Activated naive CD8-positive, alpha-beta T cell treated with anti-CD3 and anti-CD28 coated beads, Interleukin-2, amount 10 ng/mL, durations not matched to agents 7 days and 5 days (primary cell): ENCODE data around the gene CRYBG2. TPM values are rescaled to one million over a fixed set of nuclear protein-coding genes. Genes with fewer than 3 reads are reported as not detected.
"Not testable (repeated sequence)": the region's sequence is repeated elsewhere in the genome, so short reads cannot be mapped to it uniquely, and the experiment has no call there.

Experiments used
- ATAC-seq: fragments of 150-1000 bp; cut with Tn5 transposase; one replicate; pipeline ENCODE4 v1.10.0; 2021; ENCODE audit warnings: low read depth, moderate library complexity
- POLR2A ChIA-PET: fragments of 350-600 bp; sonication (Branson Sonifier 250); formaldehyde crosslinking; loops from one replicate; lab custom pipeline; 2021; ENCODE audit warnings: antibody characterized with exemption; lab: Charles Lee
- DNase-seq: peaks from one replicate; pipeline ENCODE4 v3.0.0; 2021
- H3K27ac Mint-ChIP-seq: one replicate; pipeline ENCODE4 v1.8.0; 2022; ENCODE audit warnings: mild to moderate bottlenecking, mixed read lengths
- H3K27me3 Mint-ChIP-seq: one replicate; pipeline ENCODE4 v1.8.0; 2022; ENCODE audit warnings: mild to moderate bottlenecking, moderate library complexity, mixed read lengths
- H3K36me3 Mint-ChIP-seq: one replicate; pipeline ENCODE4 v1.8.0; 2021; ENCODE audit warnings: mild to moderate bottlenecking, mixed read lengths
- H3K4me1 Mint-ChIP-seq: one replicate; pipeline ENCODE4 v1.8.0; 2021; ENCODE audit warnings: mixed read lengths
- H3K4me3 Mint-ChIP-seq: one replicate; pipeline ENCODE4 v1.8.0; 2022; ENCODE audit warnings: mild to moderate bottlenecking, moderate library complexity, mixed read lengths
- H3K9me3 Mint-ChIP-seq: one replicate; pipeline ENCODE4 v1.8.0; 2021; ENCODE audit warnings: mixed read lengths
- total RNA-seq, 2 experiments: library from RNA; stranded (reverse); gene quantifications; one replicate each; pipeline ENCODE4 v1.2.3, GENCODE V29; 2021

The CRYBG2 gene, protein sequence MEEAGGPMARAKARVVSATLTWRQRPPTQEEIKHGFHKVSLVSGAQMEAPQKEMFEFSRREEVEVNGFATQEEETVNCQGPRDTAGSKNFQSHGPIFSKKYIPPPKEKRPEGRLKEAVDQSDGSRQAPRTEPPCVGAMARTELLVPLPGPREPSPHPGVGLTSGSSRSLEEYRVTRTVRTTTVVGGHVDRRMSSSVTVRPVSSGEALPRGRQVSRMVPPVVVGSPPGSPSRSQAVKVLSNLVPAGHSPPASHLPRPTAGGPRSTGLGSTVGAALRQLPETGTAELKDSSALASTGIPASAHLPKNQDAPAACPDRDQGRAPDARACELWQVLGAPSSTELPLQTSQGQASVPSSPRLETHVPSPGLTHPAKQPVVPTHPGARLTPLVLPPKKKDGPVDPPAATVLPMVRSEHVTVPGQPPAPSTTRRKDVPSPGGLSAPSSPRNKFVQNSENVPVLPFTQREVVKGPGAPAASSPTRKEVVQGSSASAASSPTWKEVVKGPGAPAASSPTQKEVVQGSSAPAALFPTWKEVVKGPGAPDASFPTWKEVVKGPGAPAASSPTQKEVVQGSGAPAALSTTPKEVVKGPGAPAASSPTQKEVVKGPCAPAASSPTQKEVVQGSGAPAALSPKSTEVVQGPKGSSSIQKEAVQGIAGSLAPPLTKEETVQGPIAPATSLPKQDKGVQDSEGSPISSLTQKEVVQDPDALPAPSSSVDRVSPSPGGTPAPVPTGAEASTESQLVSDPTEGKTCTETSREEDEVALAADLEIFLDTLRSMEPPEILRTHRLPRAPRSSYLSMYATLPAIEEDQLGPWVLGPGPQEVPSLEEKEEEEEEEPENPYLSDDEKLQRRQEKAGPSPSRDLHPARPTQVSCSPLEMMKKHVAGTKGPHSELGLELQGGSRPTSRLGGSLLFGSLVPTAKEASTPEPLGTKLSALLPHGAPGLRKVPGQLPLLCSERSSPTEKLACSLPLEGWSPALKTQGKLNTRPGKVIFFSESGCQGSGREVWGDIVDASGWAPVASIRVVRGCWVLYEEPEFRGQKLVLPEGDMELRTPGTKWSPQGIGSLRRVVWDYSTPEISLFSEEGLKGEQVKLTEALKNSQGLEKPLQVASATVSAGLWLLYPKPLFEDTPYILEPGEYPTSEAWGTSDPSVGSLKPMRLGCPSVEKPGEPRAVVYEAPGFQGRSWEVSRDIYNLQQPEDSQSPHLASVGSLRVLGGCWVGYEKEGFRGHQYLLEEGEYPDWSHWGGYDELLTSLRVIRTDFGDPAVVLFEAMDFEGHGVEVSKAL (N-terminal part only)
- 10 to 100 TPM in 1 of 2 experiments, 1 to 10 TPM in 1; 7.9 to 10.3 TPM for total RNA-seq

DNA sequence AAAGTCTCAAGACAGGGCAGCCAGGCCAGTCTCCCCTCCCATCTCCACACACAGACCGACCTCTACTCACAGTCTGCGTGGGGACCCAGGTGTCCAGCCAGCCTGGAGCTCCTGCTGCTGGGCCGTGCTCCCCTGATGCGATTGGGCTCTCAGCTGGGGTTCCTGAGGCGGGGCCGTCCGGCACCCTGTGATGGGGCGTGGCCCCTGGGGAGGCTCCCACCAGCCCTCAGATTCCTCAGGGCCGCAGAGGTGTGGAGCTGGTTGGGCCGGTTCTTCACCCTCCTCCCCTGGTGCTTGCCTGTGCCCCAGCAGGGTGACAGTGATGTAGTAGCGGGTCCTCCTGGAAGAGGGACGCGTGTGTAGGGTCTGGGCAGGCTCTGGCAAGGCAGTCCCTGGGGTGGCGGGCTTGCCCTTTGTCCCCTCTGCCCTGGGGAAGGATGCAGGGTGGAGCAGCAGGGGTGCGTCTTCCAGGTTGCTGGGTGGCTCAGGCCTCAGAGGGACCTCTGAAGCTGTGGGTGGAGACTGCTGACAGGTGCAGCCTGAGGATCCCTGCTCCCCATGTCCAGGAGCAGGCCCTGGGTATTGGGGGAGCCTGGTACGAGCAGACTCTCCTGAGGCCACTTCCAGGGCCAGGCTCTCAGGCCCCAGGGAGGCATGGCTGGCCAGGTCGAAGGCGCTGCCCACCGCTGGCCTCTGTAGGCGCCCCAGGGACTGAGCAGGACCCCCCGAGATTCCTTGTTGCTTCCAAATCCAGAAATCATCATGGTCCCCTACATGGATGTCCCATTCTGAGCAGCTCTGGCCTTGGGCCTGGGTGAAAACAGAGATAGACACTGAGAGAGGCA is at the start of gene CRYBG2:
Gene CRYBG2, minus strand, starts transcription at position 155 of the 845 bp plus-strand sequence. CDS start 7,473 bp downstream, outside the sequence.
- H3K27me3 Mint-ChIP-seq, result peaks cover 2% of the 10 kb centered on the region
- POLR2A ChIA-PET, result interaction anchor here (1.3 kb wide), 1 partner anchor 65 kb away, joined by 3 read pairs; no protein-coding TSS in a partner anchor
- H3K36me3 Mint-ChIP-seq, result peaks cover 2% of the 10 kb centered on the region
- no peaks in the 10 kb centered on the region for H3K9me3 Mint-ChIP-seq
- H3K4me3 Mint-ChIP-seq, result no peak within 1 kb of the TSS
- H3K4me1 Mint-ChIP-seq, result peaks cover 22% of the 10 kb centered on the region
- ATAC-seq (no peak), DNase-seq (no peak)
- H3K27ac Mint-ChIP-seq, result peak within 1 kb of the TSS; percentile 40

- Mint-ChIP-seq H3K27me3 (peaks cover 40% of the 10 kb centered on the region), H3K9me3 (no peaks in the 10 kb centered on the region), H3K4me3 (no peak overlapping the region), H3K4me1 (peaks cover 3% of the 10 kb centered on the region), H3K27ac (no peak overlapping the region), H3K36me3 (no peaks in the 10 kb centered on the region)
- DNase-seq (no peak), ATAC-seq (no peak)
- POLR2A ChIA-PET, result no interaction called here
These were observed 49.7 kb upstream of the CRYBG2 start for GRCh38 chr1:26403656-26404055.

DNA sequence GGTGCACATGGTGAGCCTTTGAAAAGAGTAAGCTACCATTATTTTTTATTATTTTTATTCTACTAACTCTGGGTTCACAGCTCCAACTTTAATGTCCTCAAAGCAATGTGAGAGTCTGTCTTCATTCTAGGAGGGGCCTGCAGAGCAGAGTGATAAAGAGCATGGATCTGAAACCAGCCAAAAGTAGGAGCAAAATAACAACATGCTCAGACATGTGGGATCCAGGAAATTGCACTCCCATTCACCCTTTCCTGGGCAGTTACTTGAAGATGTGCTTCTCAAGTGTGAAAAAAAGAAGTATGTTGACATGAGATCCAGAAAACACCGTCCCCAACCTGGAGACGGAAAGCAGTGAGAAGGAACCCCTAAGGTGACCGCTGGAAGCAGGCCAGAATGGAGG is 48.0 kb upstream of the CRYBG2 start:
- ATAC-seq, result no peak
- no peak overlapping the region for H3K27ac Mint-ChIP-seq
- H3K27me3 Mint-ChIP-seq, result peaks cover 35% of the 10 kb centered on the region
- no peak overlapping the region for H3K4me3 Mint-ChIP-seq
- no peaks in the 10 kb centered on the region for H3K4me1 Mint-ChIP-seq
- no peak for DNase-seq
- POLR2A ChIA-PET, result no interaction called here
- no peaks in the 10 kb centered on the region for H3K36me3 Mint-ChIP-seq
- H3K9me3 Mint-ChIP-seq, result no peaks in the 10 kb centered on the region

DNA sequence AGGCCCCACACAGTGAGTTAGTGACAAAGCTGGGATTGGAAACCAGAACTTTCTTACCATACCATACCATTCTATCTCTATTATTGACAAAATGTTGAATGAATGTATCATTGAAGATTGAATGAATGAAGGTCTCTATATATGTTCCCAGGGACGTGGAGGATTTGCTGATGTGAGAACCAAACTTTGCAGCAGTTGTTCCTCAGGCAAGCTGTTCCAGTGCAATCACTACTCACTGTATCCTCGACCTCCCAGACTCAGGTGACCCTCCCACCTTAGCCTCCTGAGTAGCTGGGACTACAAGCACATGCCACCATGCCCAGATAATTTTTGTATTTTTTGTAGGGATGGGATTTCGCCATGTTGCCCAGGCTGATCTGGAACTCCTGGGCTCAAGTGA is 45.1 kb upstream of the CRYBG2 start:
- POLR2A ChIA-PET, result no interaction called here
- Mint-ChIP-seq H3K4me3 (no peak overlapping the region), H3K27me3 (peaks cover 23% of the 10 kb centered on the region), H3K9me3 (no peaks in the 10 kb centered on the region), H3K36me3 (no peaks in the 10 kb centered on the region), H3K4me1 (peaks cover 9% of the 10 kb centered on the region), H3K27ac (no peak overlapping the region)
- ATAC-seq (peak; percentile 28), DNase-seq (no peak)

GRCh38 chr1:26395754-26396153 is 41.8 kb upstream of the CRYBG2 start:
- Mint-ChIP-seq H3K4me3 (no peak overlapping the region), H3K36me3 (no peaks in the 10 kb centered on the region), H3K27ac (no peak overlapping the region), H3K27me3 (peaks cover 4% of the 10 kb centered on the region), H3K9me3 (no peaks in the 10 kb centered on the region), H3K4me1 (peaks cover 24% of the 10 kb centered on the region)
- POLR2A ChIA-PET, result interaction anchor here (0.7 kb wide), 2 partner anchors 267 to 1871 kb away, joined by 3 read pairs; no protein-coding TSS in a partner anchor
- ATAC-seq (no peak), DNase-seq (no peak)

GRCh38 chr1:26391450-26391849 is 37.5 kb upstream of the CRYBG2 start:
- POLR2A ChIA-PET, result interaction anchor here (0.6 to 4.6 kb wide), 8 partner anchors 14 to 156 kb away, joined by 3 to 36 read pairs (median 6); no protein-coding TSS in a partner anchor
- Mint-ChIP-seq H3K36me3 (no peaks in the 10 kb centered on the region), H3K4me1 (peaks cover 55% of the 10 kb centered on the region), H3K4me3 (peak overlapping the region; percentile 60), H3K27ac (peak overlapping the region; percentile 82), H3K27me3 (peaks cover 4% of the 10 kb centered on the region), H3K9me3 (no peaks in the 10 kb centered on the region)
- no peak for DNase-seq
- ATAC-seq, result peak; percentile 66

DNA sequence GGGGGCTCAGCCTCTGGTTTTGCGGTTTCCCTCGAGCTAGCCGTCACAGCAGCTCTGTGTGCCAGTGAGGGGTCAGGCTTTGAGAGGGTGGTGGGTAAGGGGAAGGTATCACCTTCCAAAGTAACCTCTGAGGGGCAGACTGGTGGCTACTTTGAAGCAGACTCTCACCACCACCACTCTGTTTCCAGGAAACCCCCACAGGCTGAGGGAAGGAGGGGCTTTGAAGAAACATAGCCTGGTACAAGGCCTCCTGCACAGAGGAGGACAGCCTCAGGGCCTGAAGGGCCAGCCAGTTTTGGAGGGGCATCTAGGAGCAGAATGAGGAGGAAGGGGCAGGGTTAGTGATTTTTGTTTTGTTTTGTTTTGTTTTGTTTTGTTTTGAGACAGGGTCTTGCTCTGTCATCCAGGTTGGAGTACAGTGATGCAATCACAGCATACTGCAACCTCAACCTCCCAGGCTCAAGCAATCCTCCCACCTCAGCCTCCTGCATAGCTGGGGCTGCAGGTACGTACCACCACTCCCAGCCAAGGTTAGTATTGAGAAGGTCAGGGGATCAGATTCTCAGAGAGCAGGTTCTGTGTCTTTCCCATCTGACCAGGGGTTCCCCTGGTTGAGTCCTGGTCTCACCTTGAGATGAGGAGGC is 35.8 kb upstream of the CRYBG2 start:
- Mint-ChIP-seq H3K36me3 (no peaks in the 10 kb centered on the region), H3K4me3 (peak overlapping the region; percentile 68), H3K4me1 (peaks cover 62% of the 10 kb centered on the region), H3K27ac (peak overlapping the region; percentile 89), H3K27me3 (peaks cover 4% of the 10 kb centered on the region), H3K9me3 (no peaks in the 10 kb centered on the region)
- POLR2A ChIA-PET, result interaction anchor here (0.6 to 4.6 kb wide), 12 partner anchors 12 to 156 kb away, joined by 3 to 36 read pairs (median 4); partner anchors contain the start of genes CD52, CEP85 and SH3BGRL3
- no peak for DNase-seq
- peak; percentile 67 for ATAC-seq

GRCh38 chr1:26388791-26389445 is 35.0 kb upstream of the CRYBG2 start:
- no peak for DNase-seq

DNA sequence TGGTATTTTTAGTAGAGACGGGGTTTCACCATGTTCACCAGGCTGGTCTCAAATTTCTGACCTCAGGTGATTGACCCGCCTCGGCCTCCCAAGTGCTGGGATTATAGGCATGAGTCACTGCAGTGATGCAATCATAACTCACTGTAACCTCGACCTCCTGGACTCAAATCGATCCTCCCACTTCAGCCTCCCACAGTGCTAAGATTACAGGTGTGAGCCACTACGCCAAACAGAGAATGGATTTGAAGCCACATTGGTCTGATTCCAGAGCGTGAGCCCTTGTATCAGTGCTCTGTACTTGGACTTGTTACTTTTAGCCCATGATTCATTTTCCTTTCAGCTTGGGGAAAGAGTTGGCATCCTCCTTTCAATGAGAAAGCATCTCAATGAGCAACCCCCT is 33.5 kb upstream of the CRYBG2 start:
- Mint-ChIP-seq H3K9me3 (no peaks in the 10 kb centered on the region), H3K36me3 (peaks cover 3% of the 10 kb centered on the region), H3K4me1 (peaks cover 72% of the 10 kb centered on the region), H3K27me3 (peaks cover 3% of the 10 kb centered on the region), H3K27ac (no peak overlapping the region), H3K4me3 (no peak overlapping the region)
- DNase-seq, result no peak
- no peak for ATAC-seq
- POLR2A ChIA-PET, result interaction anchor here (0.7 to 4.6 kb wide), 2 partner anchors 10 to 1138 kb away, joined by 3 to 36 read pairs; no protein-coding TSS in a partner anchor

More at GRCh38 chr1:26388791-26389445, 35.0 kb upstream of the CRYBG2 start:
- peaks cover 3% of the 10 kb centered on the region for H3K36me3 Mint-ChIP-seq
- no peak for ATAC-seq
- no peaks in the 10 kb centered on the region for H3K9me3 Mint-ChIP-seq
- POLR2A ChIA-PET, result interaction anchor here (0.5 to 4.6 kb wide), 10 partner anchors 11 to 283 kb away, joined by 3 to 36 read pairs (median 5); partner anchors contain the start of genes CD52 and SH3BGRL3
- peak overlapping the region; percentile 89 for H3K27ac Mint-ChIP-seq
- peaks cover 68% of the 10 kb centered on the region for H3K4me1 Mint-ChIP-seq
- H3K27me3 Mint-ChIP-seq, result peaks cover 4% of the 10 kb centered on the region
- peak overlapping the region; percentile 68 for H3K4me3 Mint-ChIP-seq

DNA sequence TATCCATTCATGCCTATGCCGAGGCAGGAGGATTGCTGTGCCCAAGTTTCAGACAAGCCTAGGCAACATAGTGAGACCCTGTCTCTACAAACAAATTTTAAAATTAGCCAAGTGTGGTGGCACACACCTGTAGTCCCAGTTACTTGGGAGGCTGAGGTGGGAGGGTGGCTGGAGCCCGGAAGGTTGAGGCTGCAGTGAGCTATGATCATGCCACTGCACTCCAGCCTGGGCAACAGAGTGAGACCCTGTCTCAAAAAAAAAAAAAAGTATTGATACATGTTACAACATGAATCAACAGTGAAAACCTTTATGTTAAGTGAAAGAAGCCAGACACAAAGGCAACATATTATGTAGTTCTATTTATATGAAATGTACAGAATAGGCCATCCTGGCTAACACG is 31.1 kb upstream of the CRYBG2 start:
- POLR2A ChIA-PET, H3K36me3 Mint-ChIP-seq, H3K9me3 Mint-ChIP-seq, H3K27me3 Mint-ChIP-seq, H3K27ac Mint-ChIP-seq, ATAC-seq, DNase-seq: not testable (repeated sequence)
- H3K4me3 Mint-ChIP-seq, result peak overlapping the region; percentile 69
- H3K4me1 Mint-ChIP-seq, result peaks cover 60% of the 10 kb centered on the region

DNA sequence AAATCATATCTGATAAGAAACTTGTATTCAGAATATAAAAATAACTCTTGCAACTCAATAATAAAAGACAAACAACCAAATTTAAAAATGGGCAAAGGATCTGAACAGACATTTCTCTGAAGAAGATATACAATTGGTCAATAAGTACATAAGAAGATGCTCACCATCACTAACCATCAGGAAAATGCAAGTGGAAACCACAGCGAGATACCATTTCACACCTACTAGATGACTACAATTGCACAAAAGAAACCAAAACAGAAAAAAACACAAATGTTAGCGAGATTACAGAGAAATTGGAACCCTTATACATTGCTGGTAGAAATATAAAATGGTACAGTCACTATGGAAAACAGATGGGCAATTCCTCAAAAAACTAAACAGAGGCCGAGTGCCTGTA is 30.1 kb upstream of the CRYBG2 start:
- POLR2A ChIA-PET, result interaction anchor here (0.7 kb wide), 1 partner anchor 68 kb away, joined by 3 read pairs; no protein-coding TSS in a partner anchor
- ATAC-seq, result no peak
- H3K27me3 Mint-ChIP-seq, result no peaks in the 10 kb centered on the region
- peak overlapping the region; percentile 2 for H3K27ac Mint-ChIP-seq
- H3K36me3 Mint-ChIP-seq, result peaks cover 3% of the 10 kb centered on the region
- H3K4me1 Mint-ChIP-seq, result peaks cover 51% of the 10 kb centered on the region
- no peaks in the 10 kb centered on the region for H3K9me3 Mint-ChIP-seq
- peak overlapping the region; percentile 0 for H3K4me3 Mint-ChIP-seq
- DNase-seq, result no peak
